ENCODE results near the gene UBE2N. TPM values are rescaled to one million over a fixed set of nuclear protein-coding genes. Genes with fewer than 3 reads are reported as not detected.
"Not testable (repeated sequence)": the region's sequence is repeated elsewhere in the genome, so short reads cannot be mapped to it uniquely, and the experiment has no call there.

The UBE2N gene
- total RNA-seq, 2 experiments from 2014 or later, result 121 to 127 TPM

DNA sequence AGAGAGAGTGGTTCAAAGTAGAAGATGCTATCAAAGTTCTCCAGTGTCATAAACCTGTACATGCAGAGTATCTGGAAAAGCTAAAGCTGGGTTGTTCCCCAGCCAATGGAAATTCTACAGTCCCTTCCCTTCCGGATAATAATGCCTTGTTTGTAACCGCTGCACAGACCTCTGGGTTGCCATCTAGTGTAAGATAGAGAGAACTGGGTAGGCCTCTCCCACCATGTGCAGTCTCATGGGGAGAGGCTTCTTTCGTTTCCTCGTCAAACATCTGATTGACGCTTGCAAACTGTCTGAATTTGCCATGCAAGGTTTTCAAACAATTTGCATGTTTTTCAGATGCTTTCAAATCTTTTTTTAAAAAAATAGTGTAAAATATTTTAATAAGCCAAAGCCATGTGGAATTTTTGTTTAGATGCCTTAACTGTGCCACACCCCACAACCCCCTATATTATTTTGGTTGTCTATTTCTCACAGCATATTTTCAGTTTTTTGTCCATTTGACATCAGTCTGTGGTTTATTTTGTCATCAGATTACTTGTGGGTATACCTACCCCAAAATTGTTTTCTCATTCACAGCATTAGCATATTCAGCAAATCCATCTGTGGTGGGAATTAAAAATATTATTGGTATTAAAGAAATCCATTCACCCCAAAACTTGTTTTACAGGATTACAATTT is 42.4 kb downstream of the UBE2N start:
- H3K27me3 Mint-ChIP-seq, POLR2A ChIA-PET, H3K4me3 Mint-ChIP-seq, DNase-seq, H3K27ac Mint-ChIP-seq, H3K9me3 Mint-ChIP-seq, H3K4me1 Mint-ChIP-seq: not testable (repeated sequence)
- peaks cover 16% of the 10 kb centered on the region for H3K36me3 Mint-ChIP-seq
- ATAC-seq (ENCODE audit: low read depth), result peak; percentile 99

DNA sequence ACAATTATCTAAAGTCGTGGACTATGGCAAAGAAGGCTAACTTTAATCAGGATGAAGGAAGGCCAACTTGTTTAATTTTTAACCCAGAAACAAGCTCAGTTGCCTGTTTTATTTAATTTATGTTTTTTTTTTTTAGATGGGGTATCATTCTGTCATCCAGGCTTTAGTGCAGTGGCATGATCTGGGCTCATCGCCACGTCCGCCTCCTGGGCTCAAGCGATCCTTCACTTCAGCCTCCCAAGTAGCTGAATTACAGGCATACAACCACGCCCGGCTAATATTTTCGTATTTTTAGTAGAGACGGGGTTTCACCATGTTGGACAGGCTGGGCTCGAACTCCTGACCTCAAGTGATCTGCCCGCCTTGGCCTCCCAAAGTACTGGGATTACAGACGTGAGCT is 44.3 kb downstream of the UBE2N start:
- H3K4me1 Mint-ChIP-seq, result peaks cover under 1% of the 10 kb centered on the region
- peaks cover 7% of the 10 kb centered on the region for H3K36me3 Mint-ChIP-seq
- no peak overlapping the region for H3K27ac Mint-ChIP-seq
- H3K4me3 Mint-ChIP-seq, result no peak overlapping the region
- DNase-seq (no peak), ATAC-seq (ENCODE audit: low read depth) (no peak)
- POLR2A ChIA-PET, result interaction anchor here (0.6 to 2.0 kb wide), 3 partner anchors 14 to 380 kb away, joined by 3 to 4 read pairs (median 3); no protein-coding TSS in a partner anchor
- no peaks in the 10 kb centered on the region for H3K27me3 Mint-ChIP-seq
- H3K9me3 Mint-ChIP-seq, result no peaks in the 10 kb centered on the region

DNA sequence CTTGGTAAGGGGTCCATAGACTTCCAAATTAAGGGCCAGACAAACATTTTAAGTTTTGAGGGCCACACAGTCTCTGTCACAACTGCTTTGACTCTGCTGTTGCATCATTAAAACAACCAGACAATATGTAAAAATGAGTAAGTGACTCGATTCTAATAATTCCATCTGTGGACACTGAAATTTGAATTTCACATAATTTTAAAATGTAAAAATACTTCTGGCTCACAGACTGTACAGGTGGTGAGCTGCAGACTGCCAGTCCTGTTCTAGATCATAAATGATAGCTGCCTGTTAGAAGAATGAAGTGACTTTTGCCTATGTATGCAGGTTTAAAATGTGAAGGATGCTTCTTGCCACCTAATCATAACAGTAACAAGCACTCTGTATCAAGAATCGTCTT is 48.3 kb downstream of the UBE2N start:
- Mint-ChIP-seq H3K9me3 (no peaks in the 10 kb centered on the region), H3K4me3 (no peak overlapping the region), H3K27ac (no peak overlapping the region), H3K27me3 (no peaks in the 10 kb centered on the region), H3K4me1 (peaks cover 9% of the 10 kb centered on the region), H3K36me3 (peaks cover 5% of the 10 kb centered on the region)
- ATAC-seq (ENCODE audit: low read depth), result no peak
- DNase-seq, result no peak
- POLR2A ChIA-PET, result no interaction called here

DNA sequence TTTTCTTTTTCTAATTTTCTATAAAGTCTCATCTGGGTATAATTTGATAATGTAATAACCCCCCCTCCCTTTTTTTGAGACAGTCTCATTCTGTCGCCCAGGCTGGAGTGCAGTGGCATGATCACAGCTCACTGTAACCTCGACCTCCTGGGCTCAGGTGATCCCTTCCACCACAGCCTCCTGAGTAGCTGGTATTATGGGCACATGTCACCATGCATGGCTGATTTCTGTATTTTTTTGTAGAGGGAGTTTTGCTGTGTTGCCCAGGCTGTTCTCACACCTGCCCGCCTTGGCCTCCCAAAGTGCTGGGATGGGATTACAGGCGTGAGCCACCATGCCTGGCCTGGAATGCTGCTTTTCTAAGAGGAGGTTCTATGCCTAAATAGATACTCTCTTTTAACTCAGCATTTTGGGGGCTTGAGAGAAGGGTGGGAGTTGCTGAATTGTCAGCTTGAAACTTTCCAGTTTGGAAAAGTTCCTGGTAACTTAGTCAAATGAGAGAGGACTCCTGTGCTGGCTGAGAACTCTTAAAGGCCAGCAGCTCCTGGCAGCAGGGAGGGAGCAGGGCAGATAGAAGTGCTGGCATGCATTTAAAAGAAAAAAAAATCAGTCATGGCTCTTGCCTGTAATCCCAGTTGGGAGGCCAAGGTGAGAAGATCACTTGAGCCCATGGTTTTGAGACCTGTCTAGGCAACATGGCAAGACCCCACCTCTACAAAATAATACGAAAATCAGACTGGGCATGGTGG is 51.0 kb downstream of the UBE2N start:
- DNase-seq, result no peak
- Mint-ChIP-seq H3K4me1 (peaks cover 19% of the 10 kb centered on the region), H3K36me3 (peaks cover 19% of the 10 kb centered on the region), H3K27ac (no peak overlapping the region), H3K4me3 (no peak overlapping the region), H3K9me3 (no peaks in the 10 kb centered on the region), H3K27me3 (no peaks in the 10 kb centered on the region)
- ATAC-seq (ENCODE audit: low read depth), result no peak
- POLR2A ChIA-PET, result no interaction called here

DNA sequence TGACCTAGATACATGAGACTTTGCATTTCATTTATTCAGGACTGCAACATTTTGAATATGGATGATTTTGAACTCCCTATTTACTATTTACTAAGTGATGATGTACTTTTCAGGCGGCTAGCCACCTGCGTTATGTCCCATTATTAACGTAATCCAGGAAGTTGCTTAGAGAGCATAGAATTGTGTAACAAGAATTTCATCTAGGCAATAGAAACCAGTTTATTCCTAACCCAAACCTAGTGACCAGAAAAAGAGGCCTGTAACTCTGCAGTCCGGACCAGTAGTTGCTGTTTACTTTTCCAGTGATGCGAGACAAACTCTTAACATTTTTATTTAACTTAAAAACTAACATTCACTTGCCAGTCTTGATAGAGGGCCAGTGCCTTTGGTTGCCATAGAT is 51.7 kb downstream of the UBE2N start:
- Mint-ChIP-seq H3K9me3 (no peaks in the 10 kb centered on the region), H3K27ac (no peak overlapping the region), H3K27me3 (no peaks in the 10 kb centered on the region), H3K4me1 (peaks cover 22% of the 10 kb centered on the region), H3K4me3 (no peak overlapping the region), H3K36me3 (peaks cover 24% of the 10 kb centered on the region)
- ATAC-seq (ENCODE audit: low read depth), result no peak
- DNase-seq, result no peak
- POLR2A ChIA-PET, result no interaction called here

DNA sequence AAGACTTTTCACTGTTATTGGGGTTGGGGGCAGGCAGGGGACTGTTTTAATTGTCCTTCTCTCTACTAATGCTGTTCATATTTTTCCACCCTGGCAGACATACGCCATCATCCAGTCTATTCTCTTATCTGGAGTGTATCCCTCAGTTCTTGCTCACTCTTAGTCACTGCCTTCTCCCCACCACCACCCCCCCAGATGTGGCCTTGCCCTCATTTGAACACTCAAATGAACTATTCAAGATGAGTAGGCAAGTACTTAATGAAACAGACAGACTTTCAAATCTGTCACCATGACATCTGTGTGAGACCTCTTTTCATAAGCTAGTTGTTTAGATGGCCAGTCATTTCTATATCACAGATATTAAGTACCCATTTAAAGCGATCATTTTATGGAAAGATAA is 54.0 kb downstream of the UBE2N start:
- H3K4me1 Mint-ChIP-seq, result peaks cover 29% of the 10 kb centered on the region
- POLR2A ChIA-PET, result no interaction called here
- H3K27me3 Mint-ChIP-seq, result no peaks in the 10 kb centered on the region
- no peak overlapping the region for H3K4me3 Mint-ChIP-seq
- peaks cover 24% of the 10 kb centered on the region for H3K36me3 Mint-ChIP-seq
- H3K9me3 Mint-ChIP-seq, result no peaks in the 10 kb centered on the region
- ATAC-seq (ENCODE audit: low read depth) (no peak), DNase-seq (no peak)
- no peak overlapping the region for H3K27ac Mint-ChIP-seq

DNA sequence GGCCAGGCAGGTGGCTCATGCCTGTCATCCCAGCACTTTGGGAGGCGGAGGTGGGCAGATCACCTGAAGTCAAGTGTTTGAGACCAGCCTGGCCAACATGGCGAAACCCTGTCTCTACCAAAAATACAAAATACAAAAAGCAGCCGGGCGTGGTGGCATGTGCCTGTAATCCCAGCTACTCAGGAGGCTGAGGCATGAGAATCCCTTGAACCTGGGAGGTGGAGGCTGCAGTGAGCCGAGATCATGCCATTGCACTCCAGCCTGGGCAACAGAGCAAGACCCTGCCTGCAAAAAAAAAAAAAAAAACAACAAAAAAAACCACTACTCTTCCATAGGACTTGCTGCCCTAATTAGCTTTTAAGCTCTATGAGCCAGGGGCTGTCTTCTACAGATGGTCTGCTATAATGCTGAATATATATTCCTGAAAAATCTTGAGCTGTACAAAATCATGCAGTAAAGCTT is 59.7 kb downstream of the UBE2N start:
- H3K9me3 Mint-ChIP-seq; H3K27me3 Mint-ChIP-seq; H3K27ac Mint-ChIP-seq; ATAC-seq (ENCODE audit: low read depth); DNase-seq: not testable (repeated sequence)
- Mint-ChIP-seq H3K4me3 (peak overlapping the region; percentile 100), H3K36me3 (peaks cover 13% of the 10 kb centered on the region), H3K4me1 (peaks cover 35% of the 10 kb centered on the region)
- POLR2A ChIA-PET, result interaction anchor here (0.6 to 1.4 kb wide), 4 partner anchors 85 to 1237 kb away, joined by 3 to 8 read pairs (median 4); partner anchors contain the start of gene MRPL42

DNA sequence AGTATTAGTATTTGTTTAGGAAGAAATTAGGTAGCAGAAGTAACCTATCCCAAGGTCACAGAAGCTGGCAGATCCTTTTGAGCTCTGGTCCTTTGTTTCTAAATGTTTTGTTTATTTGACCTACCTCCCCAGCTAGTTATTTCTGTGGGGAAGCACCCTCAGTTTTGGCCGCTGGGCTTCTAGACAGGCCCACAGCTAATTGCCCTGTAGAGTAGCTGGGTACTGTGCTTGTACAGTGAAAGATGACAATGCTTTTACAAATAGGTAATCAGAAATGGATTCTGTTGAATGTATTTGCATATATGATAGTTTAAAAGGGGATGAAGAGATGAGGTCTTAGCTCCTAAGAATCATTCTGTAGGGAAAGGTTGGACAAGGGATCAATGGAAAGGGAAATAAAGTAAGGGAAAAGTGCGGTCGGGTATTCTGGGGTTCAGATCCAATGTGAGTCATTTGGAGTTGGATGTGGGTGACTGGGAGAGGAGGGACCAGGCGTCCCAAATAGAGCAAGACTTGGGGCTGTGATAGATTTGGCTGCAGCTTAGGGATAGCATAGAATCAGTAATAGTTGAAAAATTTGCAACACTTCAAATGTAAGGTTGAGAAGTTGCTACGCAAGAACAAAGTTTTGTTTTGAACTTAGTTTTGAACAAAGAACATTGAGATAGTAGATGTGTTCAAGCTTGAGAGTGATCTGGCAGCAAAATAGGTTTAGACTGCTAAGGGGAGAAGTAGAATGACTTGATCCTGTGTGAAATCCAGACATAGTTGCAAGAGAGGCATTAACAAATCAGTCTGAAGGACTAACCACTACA is 60.4 kb downstream of the UBE2N start:
- Mint-ChIP-seq H3K4me1 (peaks cover 38% of the 10 kb centered on the region), H3K27me3 (no peaks in the 10 kb centered on the region), H3K4me3 (peak overlapping the region; percentile 100), H3K36me3 (peaks cover 12% of the 10 kb centered on the region), H3K9me3 (no peaks in the 10 kb centered on the region), H3K27ac (peak overlapping the region; percentile 24)
- POLR2A ChIA-PET, result interaction anchor here (0.6 to 1.3 kb wide), 3 partner anchors 18 to 693 kb away, joined by 3 to 5 read pairs (median 5); partner anchors contain the start of gene EEA1
- no peak for ATAC-seq (ENCODE audit: low read depth)
- DNase-seq, result no peak

DNA sequence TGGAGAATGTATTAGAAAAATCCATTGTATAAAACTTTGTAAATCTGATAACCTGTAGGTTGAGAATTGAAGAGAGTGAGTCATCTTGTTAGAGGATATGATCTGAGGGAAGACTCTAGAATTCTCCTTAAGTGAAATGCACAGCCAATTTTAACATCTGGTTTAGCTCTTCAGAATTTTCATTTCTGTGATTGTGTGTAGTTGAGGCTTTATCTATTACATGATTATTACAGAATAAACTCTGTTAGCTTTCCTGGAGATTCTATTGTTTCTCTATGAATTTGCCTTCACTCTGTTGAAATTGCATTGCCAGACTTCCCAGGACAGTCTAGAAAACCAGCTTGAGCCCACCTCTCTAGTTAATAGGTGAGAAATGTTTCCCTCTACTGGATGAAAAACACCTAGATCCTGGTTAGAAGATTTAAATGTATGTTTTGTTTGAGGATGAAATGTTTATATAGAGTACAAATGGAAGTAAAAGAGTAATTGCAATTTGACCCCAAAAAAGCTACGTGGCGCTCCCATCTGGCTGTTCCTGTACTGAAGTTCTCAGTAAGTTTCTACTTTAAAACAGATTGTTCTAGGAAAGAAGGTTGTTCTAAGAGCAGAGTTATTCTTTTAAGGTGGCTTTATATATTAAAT is 61.1 kb downstream of the UBE2N start:
- peaks cover 40% of the 10 kb centered on the region for H3K4me1 Mint-ChIP-seq
- no peak for ATAC-seq (ENCODE audit: low read depth)
- peak overlapping the region; percentile 100 for H3K4me3 Mint-ChIP-seq
- no peak for DNase-seq
- H3K9me3 Mint-ChIP-seq, result no peaks in the 10 kb centered on the region
- H3K36me3 Mint-ChIP-seq, result peaks cover 12% of the 10 kb centered on the region
- no peaks in the 10 kb centered on the region for H3K27me3 Mint-ChIP-seq
- POLR2A ChIA-PET, result interaction anchor here (1.0 to 1.3 kb wide), 3 partner anchors 17 to 452 kb away, joined by 3 to 5 read pairs (median 5); partner anchors contain the start of gene EEA1
- H3K27ac Mint-ChIP-seq, result peak overlapping the region; percentile 41

DNA sequence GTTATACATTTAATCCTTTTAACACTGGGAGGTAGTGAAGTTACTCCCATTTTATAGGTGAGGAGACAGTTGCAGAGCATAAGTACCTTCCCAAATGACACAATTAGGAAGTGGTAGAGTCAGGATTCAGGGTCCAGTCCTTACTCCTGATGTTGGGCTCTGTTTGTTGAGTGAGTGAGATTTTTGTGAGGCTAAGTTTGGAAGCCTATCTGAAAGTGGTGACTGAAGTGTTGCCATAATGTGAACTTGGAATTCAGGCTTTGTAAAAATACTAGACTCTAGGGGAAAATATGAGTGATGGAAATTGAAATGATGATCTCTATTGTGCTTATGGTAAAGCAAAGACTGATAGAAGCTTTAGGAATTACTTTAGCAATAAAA is 61.8 kb downstream of the UBE2N start:
- DNase-seq (no peak), ATAC-seq (ENCODE audit: low read depth) (no peak)
- POLR2A ChIA-PET, result interaction anchor here (1.0 to 1.3 kb wide), 2 partner anchors 131 to 451 kb away, joined by 3 to 5 read pairs; partner anchors contain the start of gene EEA1
- H3K27ac Mint-ChIP-seq, result peak overlapping the region; percentile 100
- H3K27me3 Mint-ChIP-seq, result no peaks in the 10 kb centered on the region
- peaks cover 36% of the 10 kb centered on the region for H3K4me1 Mint-ChIP-seq
- H3K36me3 Mint-ChIP-seq, result peaks cover 8% of the 10 kb centered on the region
- peak overlapping the region; percentile 100 for H3K4me3 Mint-ChIP-seq
- H3K9me3 Mint-ChIP-seq, result no peaks in the 10 kb centered on the region

DNA sequence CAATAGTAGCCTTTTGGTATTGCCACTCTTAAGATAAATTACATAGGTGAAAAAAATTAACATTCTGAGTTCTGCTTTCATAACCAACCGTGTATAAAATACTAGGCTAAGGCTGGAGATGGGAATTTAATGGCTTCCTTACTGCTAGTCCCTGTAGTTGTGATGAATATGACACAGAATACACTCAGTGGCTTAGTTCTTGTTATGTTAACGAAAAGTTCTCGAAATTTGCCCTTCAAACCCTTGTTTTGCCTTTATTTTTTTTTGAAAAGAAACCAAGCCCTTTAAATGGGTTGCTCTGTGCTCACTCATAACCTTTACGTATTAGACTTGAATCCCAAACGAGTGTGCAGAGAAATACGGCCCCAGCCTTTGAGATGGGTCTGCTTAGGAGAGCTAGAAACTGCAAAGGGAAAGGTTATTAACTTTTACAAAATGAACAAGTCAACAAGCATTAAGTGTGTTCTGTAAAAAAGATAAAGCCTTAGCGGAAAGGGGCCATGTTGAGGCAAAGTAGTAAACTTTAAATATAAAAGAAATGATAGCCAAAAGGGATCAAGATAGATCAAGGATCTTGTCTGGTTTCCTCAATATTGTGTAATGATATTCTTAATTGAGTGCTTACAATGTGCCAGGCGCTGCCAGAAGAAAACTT is 62.3 kb downstream of the UBE2N start:
- H3K27ac Mint-ChIP-seq, result peak overlapping the region; percentile 100
- no peaks in the 10 kb centered on the region for H3K9me3 Mint-ChIP-seq
- peak overlapping the region; percentile 100 for H3K4me3 Mint-ChIP-seq
- ATAC-seq (ENCODE audit: low read depth) (no peak), DNase-seq (no peak)
- H3K27me3 Mint-ChIP-seq, result peaks cover 2% of the 10 kb centered on the region
- POLR2A ChIA-PET, result interaction anchor here (0.7 to 0.9 kb wide), 2 partner anchors 134 to 451 kb away, joined by 3 read pairs; partner anchors contain the start of gene EEA1
- peaks cover 35% of the 10 kb centered on the region for H3K4me1 Mint-ChIP-seq
- H3K36me3 Mint-ChIP-seq, result peaks cover 7% of the 10 kb centered on the region

DNA sequence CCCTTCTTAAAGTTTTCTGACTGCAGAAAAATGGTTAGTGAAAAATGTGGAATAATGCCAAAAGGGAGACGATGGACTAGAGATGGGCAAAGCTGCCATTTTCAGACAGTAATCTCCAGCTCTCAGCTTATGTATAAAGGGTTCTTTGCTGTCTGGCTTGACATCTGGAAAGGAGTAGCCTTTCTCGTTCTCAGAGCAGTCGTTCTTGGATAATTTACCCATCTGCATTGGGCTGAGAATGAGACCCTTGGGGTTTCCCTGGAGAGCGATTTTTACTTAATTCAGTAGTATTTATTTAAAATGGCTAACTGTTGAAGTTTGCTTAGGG is 62.8 kb downstream of the UBE2N start:
- peak overlapping the region; percentile 100 for H3K27ac Mint-ChIP-seq
- DNase-seq, result no peak
- peaks cover 2% of the 10 kb centered on the region for H3K27me3 Mint-ChIP-seq
- no peaks in the 10 kb centered on the region for H3K9me3 Mint-ChIP-seq
- POLR2A ChIA-PET, result interaction anchor here (0.7 to 0.9 kb wide), 2 partner anchors 133 to 450 kb away, joined by 3 read pairs; partner anchors contain the start of gene EEA1
- peak overlapping the region; percentile 100 for H3K4me3 Mint-ChIP-seq
- H3K4me1 Mint-ChIP-seq, result peaks cover 37% of the 10 kb centered on the region
- ATAC-seq (ENCODE audit: low read depth), result no peak
- H3K36me3 Mint-ChIP-seq, result peaks cover 7% of the 10 kb centered on the region
